H9 (cell line): ENCODE data around the gene PIK3CD. TPM values are rescaled to one million over a fixed set of nuclear protein-coding genes. Genes with fewer than 3 reads are reported as not detected.

Source experiments
- DNase-seq: peaks from one replicate; pipeline ENCODE4 v3.0.0-alpha.2; 2017
- H2AFZ ChIP-seq: one replicate; pipeline ENCODE4 v1.6.1; 2013; ENCODE audit warnings: mild to moderate bottlenecking, low read length, control low read depth, moderate library complexity
- H2AK5ac ChIP-seq: 2 replicates; pipeline ENCODE4 v1.6.1; 2013; ENCODE audit warnings: low read length, control low read depth, mixed read lengths; ENCODE audit not compliant: insufficient read length
- H2BK120ac ChIP-seq: one replicate; pipeline ENCODE4 v1.6.1; 2013; ENCODE audit warnings: low read depth, mild to moderate bottlenecking, low read length, control low read depth, inconsistent platforms; ENCODE audit not compliant: poor library complexity, severe bottlenecking
- H2BK12ac ChIP-seq: 2 replicates; pipeline ENCODE4 v1.6.1; 2013; ENCODE audit warnings: low read length, control low read depth, mixed read lengths, low read depth; ENCODE audit not compliant: insufficient read length
- H2BK15ac ChIP-seq: 2 replicates; pipeline ENCODE4 v1.6.1; 2013; ENCODE audit warnings: low read depth, low read length, control low read depth
- H2BK20ac ChIP-seq: one replicate; pipeline ENCODE4 v1.6.1; 2013; ENCODE audit warnings: low read depth, mild to moderate bottlenecking, low read length, control low read depth, inconsistent platforms; ENCODE audit not compliant: poor library complexity, severe bottlenecking
- H2BK5ac ChIP-seq: 2 replicates; pipeline ENCODE4 v1.6.1; 2013; ENCODE audit warnings: low read length, control low read depth, mixed read lengths; ENCODE audit not compliant: insufficient read length
- H3K14ac ChIP-seq: 2 replicates; pipeline ENCODE4 v1.6.1; 2013; ENCODE audit warnings: low read length, control low read depth; ENCODE audit not compliant: insufficient read depth
- H3K18ac ChIP-seq: 2 replicates; pipeline ENCODE4 v1.6.1; 2013; ENCODE audit warnings: low read depth, mild to moderate bottlenecking, mixed read lengths, low read length, control low read depth; ENCODE audit not compliant: insufficient read length
- H3K23ac ChIP-seq: 2 replicates; pipeline ENCODE4 v1.6.1; 2013; ENCODE audit warnings: low read length, control low read depth, mixed read lengths, low read depth; ENCODE audit not compliant: insufficient read length
- H3K23me2 ChIP-seq: 2 replicates; pipeline ENCODE4 v1.6.1; 2013; ENCODE audit warnings: low read depth, mild to moderate bottlenecking, mixed read lengths, low read length, control low read depth; ENCODE audit not compliant: insufficient read length, poor library complexity, severe bottlenecking
- H3K27ac ChIP-seq: 2 replicates; pipeline ENCODE4 v1.5.1; 2013; ENCODE audit warnings: low read length, control low read depth, mixed read lengths, low read depth; ENCODE audit not compliant: insufficient read length
- H3K27me3 ChIP-seq: 2 replicates; pipeline ENCODE4 v1.6.1; 2013; ENCODE audit warnings: low read length, control low read depth, inconsistent platforms; ENCODE audit not compliant: insufficient read depth
- H3K4ac ChIP-seq: 2 replicates; pipeline ENCODE4 v1.6.1; 2013; ENCODE audit warnings: low read depth, mild to moderate bottlenecking, control low read depth, inconsistent platforms, low read length, moderate library complexity
- H3K4me1 ChIP-seq: 2 replicates; pipeline ENCODE4 v1.6.1; 2013; ENCODE audit warnings: low read length, control low read depth, inconsistent platforms; ENCODE audit not compliant: insufficient read depth
- H3K4me2 ChIP-seq: 2 replicates; pipeline ENCODE4 v1.6.1; 2013; ENCODE audit warnings: low read length, control low read depth, mixed read lengths; ENCODE audit not compliant: insufficient read length, insufficient read depth
- H3K56ac ChIP-seq: 2 replicates; pipeline ENCODE4 v1.6.1; 2013; ENCODE audit warnings: low read depth, mild to moderate bottlenecking, mixed read lengths, low read length, control low read depth; ENCODE audit not compliant: insufficient read length
- H3K79me1 ChIP-seq: 2 replicates; pipeline ENCODE4 v1.6.1; 2013; ENCODE audit warnings: low read depth, mild to moderate bottlenecking, moderate library complexity, low read length, control low read depth, inconsistent platforms; ENCODE audit not compliant: insufficient read depth, poor library complexity, severe bottlenecking
- H3K79me2 ChIP-seq: 2 replicates; pipeline ENCODE4 v1.6.1; 2013; ENCODE audit warnings: low read length, control low read depth, inconsistent platforms; ENCODE audit not compliant: insufficient read depth
- H3K9ac ChIP-seq: 2 replicates; pipeline ENCODE4 v1.6.1; 2013; ENCODE audit warnings: low read length, control low read depth, mixed read lengths; ENCODE audit not compliant: insufficient read length; ENCODE audit errors: extremely low read depth
- H3K9me3 ChIP-seq: one replicate; pipeline ENCODE4 v1.6.1; 2013; ENCODE audit warnings: low read depth, low read length, inconsistent platforms; ENCODE audit not compliant: control insufficient read depth
- H3T11ph ChIP-seq: one replicate; pipeline ENCODE4 v1.6.1; 2013; ENCODE audit warnings: mild to moderate bottlenecking, low read length, control low read depth, inconsistent platforms
- H4K20me1 ChIP-seq: one replicate; pipeline ENCODE4 v1.6.1; 2013; ENCODE audit not compliant: control insufficient read depth, insufficient read length, insufficient read depth
- H4K5ac ChIP-seq: 2 replicates; pipeline ENCODE4 v1.6.1; 2013; ENCODE audit warnings: low read depth, mild to moderate bottlenecking, mixed read lengths, low read length, control low read depth; ENCODE audit not compliant: insufficient read length
- H4K8ac ChIP-seq: replicated peaks from 2 replicates; pipeline ENCODE4 v1.6.1; 2013; ENCODE audit warnings: low read length, control low read depth, mixed read lengths, low read depth; ENCODE audit not compliant: insufficient read length
- H4K91ac ChIP-seq: 2 replicates; pipeline ENCODE4 v1.6.1; 2013; ENCODE audit warnings: low read depth, mild to moderate bottlenecking, moderate library complexity, mixed read lengths, low read length, control low read depth; ENCODE audit not compliant: insufficient read length
- H3K27ac Mint-ChIP-seq, 3 experiments: 2 replicates in 2 of 3; 3 replicates in 1 of 3; pipeline ENCODE4 v1.8.0; 2020 to 2021; ENCODE audit warnings: mixed read lengths in 3 of 3, mild to moderate bottlenecking in 1 of 3, moderate library complexity in 1 of 3
- H3K27me3 Mint-ChIP-seq: 2 replicates; pipeline ENCODE4 v1.8.0; 2021; ENCODE audit warnings: low read depth, mild to moderate bottlenecking, moderate library complexity, mixed read lengths
- H3K36me3 Mint-ChIP-seq, 3 experiments: 2 replicates in 2 of 3; 3 replicates in 1 of 3; pipeline ENCODE4 v1.8.0; 2020 to 2021; ENCODE audit warnings: low read depth in 3 of 3, mixed read lengths in 3 of 3; ENCODE audit not compliant: insufficient read depth in 1 of 3
- H3K4me1 Mint-ChIP-seq, 2 experiments: 2 replicates each; pipeline ENCODE4 v1.8.0; 2020; ENCODE audit warnings: mixed read lengths in 2 of 2
- H3K4me3 Mint-ChIP-seq, 2 experiments: 2 replicates in 1 of 2; 3 replicates in 1 of 2; pipeline ENCODE4 v1.8.0; 2020 to 2021; ENCODE audit warnings: mild to moderate bottlenecking in 2 of 2, mixed read lengths in 2 of 2, moderate library complexity in 1 of 2
- H3K9me3 Mint-ChIP-seq, 2 experiments: 2 replicates in 1 of 2; 3 replicates in 1 of 2; pipeline ENCODE4 v1.8.0; 2020; ENCODE audit warnings: mild to moderate bottlenecking in 2 of 2, mixed read lengths in 2 of 2, moderate library complexity in 1 of 2
- WGBS: extraction: QIAGEN DNeasy Blood & Tissue Kit; methylation state at CpG from one replicate; pipeline ENCODE4 v1.1.7; 2013; ENCODE audit warnings: missing lambda C conversion rate, low lambda C conversion rate, mixed read lengths; ENCODE audit not compliant: insufficient read length; ENCODE audit errors: extremely low coverage; 5-methylcytosine and 5-hydroxymethylcytosine counted together
- total RNA-seq: library from RNA; stranded (reverse); gene quantifications from 2 replicates; pipeline ENCODE4 v1.2.1, GENCODE V29; 2021
- TF ChIP-seq, protein P1 (sequence below): fragments of 200-600 bp; sonication (generic); conservative IDR thresholded peaks from 3 replicates; pipeline ENCODE4 v1.8.0; 2021; ENCODE audit warnings: antibody characterized with exemption, mild to moderate bottlenecking

Gene PIK3CD
- total RNA-seq, 1 experiment from 2014 or later: 10.0 TPM

GRCh38 chr1:9611716-9612115 is 39.8 kb upstream of the PIK3CD start:
- no peak for DNase-seq
- Histone ChIP-seq H3K56ac (no peak overlapping the region), H3K27ac (no peak overlapping the region), H3K4ac (no peak overlapping the region), H3K18ac (no peak overlapping the region), H4K91ac (no peak overlapping the region), H3K4me2 (no peak overlapping the region), H3K23ac (no peak overlapping the region), H3K79me1 (no peaks in the 10 kb centered on the region), H3K27me3 (no peaks in the 10 kb centered on the region), H4K5ac (no peak overlapping the region), H4K8ac (no peak overlapping the region), H4K20me1 (no peaks in the 10 kb centered on the region), H2BK5ac (no peak overlapping the region), H3K9ac (no peak overlapping the region), H3T11ph (no peak overlapping the region), H2BK15ac (no peak overlapping the region), H3K23me2 (no peaks in the 10 kb centered on the region), H2BK120ac (no peak overlapping the region), H3K9me3 (no peaks in the 10 kb centered on the region), H3K79me2 (no peaks in the 10 kb centered on the region), H2AK5ac (no peak overlapping the region), H3K14ac (no peak overlapping the region), H3K4me1 (no peaks in the 10 kb centered on the region), H2BK20ac (no peak overlapping the region), H2AFZ (no peak overlapping the region), H2BK12ac (no peak overlapping the region)
- Mint-ChIP-seq H3K4me1 (peaks cover 0 to 3% of the 10 kb centered on the region in 2 experiments; a peak in 1 of 4 replicates), H3K9me3 (no peaks in the 10 kb centered on the region), H3K27ac (no peak overlapping the region), H3K27me3 (no peaks in the 10 kb centered on the region), H3K4me3 (no peak overlapping the region), H3K36me3 (peaks cover 3 to 36% (median 25%) of the 10 kb centered on the region in 3 experiments; a peak in 6 of 7 replicates)
- WGBS: no CpG with 5 or more reads among the region's 13 CpGs
- TF ChIP-seq, protein P1, sequence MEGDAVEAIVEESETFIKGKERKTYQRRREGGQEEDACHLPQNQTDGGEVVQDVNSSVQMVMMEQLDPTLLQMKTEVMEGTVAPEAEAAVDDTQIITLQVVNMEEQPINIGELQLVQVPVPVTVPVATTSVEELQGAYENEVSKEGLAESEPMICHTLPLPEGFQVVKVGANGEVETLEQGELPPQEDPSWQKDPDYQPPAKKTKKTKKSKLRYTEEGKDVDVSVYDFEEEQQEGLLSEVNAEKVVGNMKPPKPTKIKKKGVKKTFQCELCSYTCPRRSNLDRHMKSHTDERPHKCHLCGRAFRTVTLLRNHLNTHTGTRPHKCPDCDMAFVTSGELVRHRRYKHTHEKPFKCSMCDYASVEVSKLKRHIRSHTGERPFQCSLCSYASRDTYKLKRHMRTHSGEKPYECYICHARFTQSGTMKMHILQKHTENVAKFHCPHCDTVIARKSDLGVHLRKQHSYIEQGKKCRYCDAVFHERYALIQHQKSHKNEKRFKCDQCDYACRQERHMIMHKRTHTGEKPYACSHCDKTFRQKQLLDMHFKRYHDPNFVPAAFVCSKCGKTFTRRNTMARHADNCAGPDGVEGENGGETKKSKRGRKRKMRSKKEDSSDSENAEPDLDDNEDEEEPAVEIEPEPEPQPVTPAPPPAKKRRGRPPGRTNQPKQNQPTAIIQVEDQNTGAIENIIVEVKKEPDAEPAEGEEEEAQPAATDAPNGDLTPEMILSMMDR: no peak
